Adipose tissue (tissue), 3 donors: Measurements from ENCODE around the gene LSAMP. TPM values are rescaled to one million over a fixed set of nuclear protein-coding genes. Genes with fewer than 3 reads are reported as not detected.

Experiments used
- H3K27ac ChIP-seq: one replicate; pipeline ENCODE4 v1.5.1; 2013; ENCODE audit warnings: low read depth, low read length
- WGBS, 3 donors: extraction: QIAGEN DNeasy Blood & Tissue Kit; methylation state at CpG; one replicate each; pipeline ENCODE4 v1.1.7; 2013; 5-methylcytosine and 5-hydroxymethylcytosine counted together
- polyA plus RNA-seq, 3 donors: library from polyadenylated mRNA; stranded (reverse); fragments of 200-250 nt; gene quantifications; one replicate each; pipeline ENCODE4 v1.2.3, GENCODE V29; 2013
- donor health status: healthy with polysubstance abuse.
- donor health status: Bipolar disorder and iron deficiency.
- donor health status: healthy.

Gene LSAMP
- polyA plus RNA-seq, 3 donors = 0.38 to 2.1 (median 1.4) TPM

GRCh38 chr3:116057400-116058006 is 387.8 kb downstream of the LSAMP start:
- WGBS, 3 donors = 57 to 70% (median 65%) methylated on average over 1 of the region's 1 CpG
- H3K27ac ChIP-seq = no peak overlapping the region

GRCh38 chr3:116056280-116056679 is 389.0 kb downstream of the LSAMP start:
- 85 to 88% (median 86%) methylated on average over 2 of the region's 2 CpGs for WGBS, 3 donors
- no peak overlapping the region for H3K27ac ChIP-seq

GRCh38 chr3:116053017-116053416 is 392.3 kb downstream of the LSAMP start:
- no peak overlapping the region for H3K27ac ChIP-seq

- 54 to 94% (median 89%) methylated on average over 3 of the region's 3 CpGs for WGBS, 3 donors
- H3K27ac ChIP-seq = no peak overlapping the region
Measured at GRCh38 chr3:116052602-116053001, 392.7 kb downstream of the LSAMP start.

- WGBS, 3 donors = 74 to 82% (median 81%) methylated on average over 3 of the region's 3 CpGs
- H3K27ac ChIP-seq = no peak overlapping the region
Measured at GRCh38 chr3:116051586-116051985, 393.7 kb downstream of the LSAMP start.

GRCh38 chr3:116051040-116051439 is 394.2 kb downstream of the LSAMP start:
- no peak overlapping the region for H3K27ac ChIP-seq
- WGBS, 3 donors = 48 to 71% (median 59%) methylated on average over 4 of the region's 4 CpGs

- 50 to 59% (median 58%) methylated on average over 2 of the region's 2 CpGs for WGBS, 3 donors
- H3K27ac ChIP-seq = no peak overlapping the region
Measured at GRCh38 chr3:116050311-116050915, 394.9 kb downstream of the LSAMP start.

- H3K27ac ChIP-seq = no peak overlapping the region
Measured at GRCh38 chr3:116048991-116049390, 396.3 kb downstream of the LSAMP start.

GRCh38 chr3:116046350-116046749 is 398.9 kb downstream of the LSAMP start:
- WGBS, 3 donors = 36 to 72% (median 69%) methylated on average over 3 of the region's 3 CpGs
- H3K27ac ChIP-seq = no peak overlapping the region

- H3K27ac ChIP-seq = no peak overlapping the region
Measured at GRCh38 chr3:116045314-116045713, 400.0 kb downstream of the LSAMP start.

GRCh38 chr3:116040152-116040551 is 405.1 kb downstream of the LSAMP start:
- H3K27ac ChIP-seq = no peak overlapping the region
- WGBS, 3 donors = 54 to 87% (median 86%) methylated on average over 3 of the region's 3 CpGs

GRCh38 chr3:116039651-116039985 is 405.7 kb downstream of the LSAMP start:
- no peak overlapping the region for H3K27ac ChIP-seq
- WGBS, 3 donors = 61 to 79% (median 77%) methylated on average over 4 of the region's 4 CpGs

- 49 to 65% (median 57%) methylated on average over 1 of the region's 1 CpG for WGBS, 3 donors
- H3K27ac ChIP-seq = no peak overlapping the region
Measured at GRCh38 chr3:116038968-116039650, 406.2 kb downstream of the LSAMP start.

GRCh38 chr3:116037954-116038911 is 407.1 kb downstream of the LSAMP start:
- 60 to 69% (median 66%) methylated on average over 5 of the region's 5 CpGs for WGBS, 3 donors

GRCh38 chr3:116035429-116035828 is 409.9 kb downstream of the LSAMP start:
- no peak overlapping the region for H3K27ac ChIP-seq
- 49 to 71% (median 62%) methylated on average over 3 of the region's 3 CpGs for WGBS, 3 donors

More at GRCh38 chr3:116037954-116038911, 407.1 kb downstream of the LSAMP start:
- no peak overlapping the region for H3K27ac ChIP-seq

GRCh38 chr3:116034794-116035193 is 410.5 kb downstream of the LSAMP start:
- H3K27ac ChIP-seq = no peak overlapping the region
- WGBS, 3 donors = 31 to 61% (median 51%) methylated on average over 1 of the region's 1 CpG

- no peak overlapping the region for H3K27ac ChIP-seq
- 55 to 75% (median 73%) methylated on average over 2 of the region's 2 CpGs for WGBS, 3 donors
Measured at GRCh38 chr3:116034086-116034485, 411.2 kb downstream of the LSAMP start.

- H3K27ac ChIP-seq = no peak overlapping the region
- 79 to 90% (median 89%) methylated on average over 10 of the region's 10 CpGs for WGBS, 3 donors
Measured at GRCh38 chr3:116033516-116033915, 411.8 kb downstream of the LSAMP start.

- WGBS, 3 donors = 67 to 91% (median 87%) methylated on average over 1 of the region's 1 CpG
- no peak overlapping the region for H3K27ac ChIP-seq
Measured at GRCh38 chr3:116032176-116032575, 413.1 kb downstream of the LSAMP start.
